ENCODE measurements around the gene ARHGAP28.

The ARHGAP28 gene

GRCh38 chr18:6920099-6920955, 190.8 kb downstream of the ARHGAP28 start:
- H3K27ac ChIP-seq: no peak overlapping the region
- peak; percentile 90 for TF ChIP-seq CTCF (conservative IDR thresholded peaks at IDR 0.05)

- no peak overlapping the region for H3K27ac ChIP-seq
- TF ChIP-seq CTCF (conservative IDR thresholded peaks at IDR 0.05): no peak
Measured at GRCh38 chr18:6921571-6921970, 192.1 kb downstream of the ARHGAP28 start.

- H3K27ac ChIP-seq: no peak overlapping the region
- TF ChIP-seq CTCF (conservative IDR thresholded peaks at IDR 0.05): no peak
Measured at GRCh38 chr18:6923220-6923619, 193.7 kb downstream of the ARHGAP28 start.

- no peak overlapping the region for H3K27ac ChIP-seq
- TF ChIP-seq CTCF (conservative IDR thresholded peaks at IDR 0.05): no peak
Measured at GRCh38 chr18:6927153-6927552, 197.6 kb downstream of the ARHGAP28 start.

GRCh38 chr18:6928359-6928758, 198.8 kb downstream of the ARHGAP28 start:
- TF ChIP-seq CTCF (conservative IDR thresholded peaks at IDR 0.05): no peak
- no peak overlapping the region for H3K27ac ChIP-seq

- TF ChIP-seq CTCF (conservative IDR thresholded peaks at IDR 0.05): no peak
- no peak overlapping the region for H3K27ac ChIP-seq
Measured at GRCh38 chr18:6929370-6930102, 200.0 kb downstream of the ARHGAP28 start.

GRCh38 chr18:6934859-6935258, 205.3 kb downstream of the ARHGAP28 start:
- TF ChIP-seq CTCF (conservative IDR thresholded peaks at IDR 0.05): no peak
- H3K27ac ChIP-seq: no peak overlapping the region

All from VCaP (cell line).